ENCODE data around the gene CCDC63.

- TF ChIP-seq CTCF (IDR thresholded peaks at IDR 0.05) (no peak), HMGXB4 (CRISPR knock-in tag; IDR thresholded peaks at IDR 0.05) (no peak), FOXJ3 (CRISPR knock-in tag; IDR thresholded peaks at IDR 0.05; ENCODE audit: borderline replicate concordance) (no peak)
Observed at GRCh38 chr12:110865521-110865920, 18.7 kb downstream of the CCDC63 start.
